ENCODE results near the gene ARID5A. TPM values are rescaled to one million over a fixed set of nuclear protein-coding genes. Genes with fewer than 3 reads are reported as not detected.

The ARID5A gene
- total and polyA plus RNA-seq, 10 of the 15 experiments (the other 5 are each of a cell fraction or from before 2014, with no cell fraction given): 0.76 to 87.1 (median 37.6) TPM

GRCh38 chr2:96508521-96509113 lies 27.9 kb upstream of the ARID5A start (continued):
- TF ChIP-seq HDAC2 (IDR thresholded peaks at IDR 0.05) (no peak), PAX5 (IDR thresholded peaks at IDR 0.05; ENCODE audit: borderline replicate concordance, low read depth, low read length) (no peak), TAF1 (IDR thresholded peaks at IDR 0.05; ENCODE audit: borderline replicate concordance, low read depth, low read length) (no peak), TBL1XR1 (IDR thresholded peaks at IDR 0.05; ENCODE audit: low read depth, low read length) (no peak), ZZZ3 (IDR thresholded peaks at IDR 0.05; ENCODE audit: control insufficient read depth, insufficient read length, low read depth) (no peak)

GRCh38 chr2:96509114-96509846 lies 27.3 kb upstream of the ARID5A start:
- ChIA-PET CTCF (interaction anchor here (0.6 to 13.0 kb wide), 36 partner anchors 9 to 980 kb away, joined by 3 to 307 read pairs (median 5); partner anchors contain the start of genes ARID5A and KANSL3), RAD21 (ENCODE audit: unreplicated experiment) (interaction anchor here (0.7 to 9.9 kb wide), 23 partner anchors 9 to 516 kb away, joined by 3 to 144 read pairs (median 4); partner anchors contain the start of gene ITPRIPL1), POLR2A (interaction anchor here (0.5 to 1.5 kb wide), 6 partner anchors 12 to 102 kb away, joined by 3 to 4 read pairs (median 3); no protein-coding TSS in a partner anchor), SMC1A (ENCODE audit: uncharacterized antibody, unreplicated experiment) (interaction anchor here (0.6 to 8.1 kb wide), 29 partner anchors 10 to 379 kb away, joined by 3 to 123 read pairs (median 4); partner anchors contain the start of gene ASTL)
- WGBS (ENCODE audit: insufficient coverage, insufficient replicate concordance, low lambda C conversion rate, missing lambda C conversion rate): 21% methylated on average over 31 of the region's 32 CpGs
- no peaks in the 10 kb centered on the region for H3K9me3 ChIP-seq (replicated peaks; ENCODE audit: control insufficient read depth, insufficient read depth, low read length)
- H3K9ac ChIP-seq (ENCODE audit: control insufficient read depth, insufficient read depth, low read length): peak overlapping the region; percentile 14; the same call in 1 of the 2 replicates
- H3K4me2 ChIP-seq (ENCODE audit: control insufficient read depth, insufficient read depth): peak overlapping the region; percentile 31
- no peaks in the 10 kb centered on the region for H3K27me3 ChIP-seq (replicated peaks in 1 of 2; ENCODE audit: control insufficient read depth in 2 of 2, insufficient read depth in 2 of 2, low read length in 1 of 2)
- intact Hi-C loops (cut with micrococcal nuclease; ENCODE audit: unreplicated experiment) (loop anchor here (1.0 kb wide), 3 partner anchors 39 to 102 kb away; no protein-coding TSS in a partner anchor), in situ Hi-C loops (cut with MboI) (loop anchor here (5.0 kb wide), 2 partner anchors 37 to 102 kb away; no protein-coding TSS in a partner anchor)
- no peaks in the 10 kb centered on the region for H3K36me3 ChIP-seq (ENCODE audit: control insufficient read depth in 2 of 2, insufficient read depth in 2 of 2, low read length in 1 of 2)
- H4K20me1 ChIP-seq (ENCODE audit: control insufficient read depth, insufficient read depth): no peaks in the 10 kb centered on the region
- no peak overlapping the region for H3K27ac ChIP-seq (ENCODE audit: control insufficient read depth, insufficient read depth)
- DNase-seq (ENCODE audit: low read depth, low spot score) (peak; percentile 59), ATAC-seq (peak; percentile 79), FAIRE-seq (peak; percentile 95)
- H2AFZ ChIP-seq (ENCODE audit: control insufficient read depth, low read depth, low read length): peak overlapping the region; percentile 89
- no peaks in the 10 kb centered on the region for H3K79me2 ChIP-seq (ENCODE audit: control insufficient read depth, insufficient read depth, low read length)
- no peak overlapping the region for H3K4me3 ChIP-seq
- BruUV-seq (replicated peaks): no TSS peak
- H3K4me1 ChIP-seq (ENCODE audit: control insufficient read depth, insufficient read depth, low read length): peaks cover 18% of the 10 kb centered on the region
- TF ChIP-seq RFX5 (IDR thresholded peaks at IDR 0.05; ENCODE audit: low read depth, low read length): no peak
- TF ChIP-seq NKRF (conservative IDR thresholded peaks at IDR 0.05): no peak
- TF ChIP-seq CBFB (IDR thresholded peaks at IDR 0.05; ENCODE audit: low read depth): peak; percentile 93
- 0 out of 2 replicates have a peak, but pooled peaks have one; percentile 19 for TF ChIP-seq CHD2 (IDR thresholded peaks at IDR 0.05; ENCODE audit: borderline replicate concordance, low read depth, low read length)
- TF ChIP-seq ETV6 (conservative IDR thresholded peaks at IDR 0.05 in 1 of 2, IDR thresholded peaks at IDR 0.05 in 1 of 2; ENCODE audit: borderline replicate concordance in 1 of 2, low read depth in 1 of 2): no peak
- no peak; the same call in 1 of the 2 replicates for TF ChIP-seq TCF12 (IDR thresholded peaks at IDR 0.05; ENCODE audit: low read depth, low read length)
- TF ChIP-seq SIN3A (IDR thresholded peaks at IDR 0.05; ENCODE audit: low read depth, low read length): peak; percentile 22; the same call in 1 of the 2 replicates
- peak; percentile 68 for TF ChIP-seq IKZF1 (conservative IDR thresholded peaks at IDR 0.05)
- peak; percentile 95 for TF ChIP-seq RAD21 (IDR thresholded peaks at IDR 0.05; ENCODE audit: insufficient read depth, low read depth, low read length)
- TF ChIP-seq BHLHE40 (IDR thresholded peaks at IDR 0.05; ENCODE audit: borderline replicate concordance in 1 of 2, low read depth in 2 of 2, low read length in 1 of 2): peak; percentile 29 to 45; a peak in 1 of 4 replicates
- TF ChIP-seq POU2F2 (IDR thresholded peaks at IDR 0.05; ENCODE audit: borderline replicate concordance, low read depth, low read length): peak; percentile 53; the same call in 1 of the 3 replicates
- TF ChIP-seq RCOR1 (conservative IDR thresholded peaks at IDR 0.05; ENCODE audit: low read depth, low read length): no peak
- peak; percentile 81; the same call in 1 of the 2 replicates for TF ChIP-seq SMARCA5 (IDR thresholded peaks at IDR 0.05)
- peak; percentile 65; the same call in 1 of the 2 replicates for TF ChIP-seq TCF3 (IDR thresholded peaks at IDR 0.05; ENCODE audit: borderline replicate concordance, insufficient read depth, low read depth, low read length)
- TF ChIP-seq IKZF2 (IDR thresholded peaks at IDR 0.05): peak; percentile 48 to 62

Data from GM12878 (cell line).